GM21576 (cell line): ENCODE measurements around the gene METTL15.
"Not testable (repeated sequence)": the region's sequence is repeated elsewhere in the genome, so short reads cannot be mapped to it uniquely, and the experiment has no call there.

Source experiments
- ATAC-seq: cut with Tn5 transposase; IDR thresholded peaks from one replicate; pipeline ENCODE4 v1.9.1; 2021; ENCODE audit warnings: mild to moderate bottlenecking, moderate library complexity; ENCODE audit not compliant: unreplicated experiment

The METTL15 gene

GRCh38 chr11:28110108-28110820 is 2.1 kb downstream of the METTL15 start:
- ATAC-seq, result peak; percentile 42

GRCh38 chr11:28110821-28111200 is 2.6 kb downstream of the METTL15 start:
- ATAC-seq, result no peak

GRCh38 chr11:28114116-28114515 is 5.9 kb downstream of the METTL15 start:
- ATAC-seq, result no peak

GRCh38 chr11:28114731-28115130 is 6.5 kb downstream of the METTL15 start:
- no peak for ATAC-seq

GRCh38 chr11:28117712-28118111 is 9.5 kb downstream of the METTL15 start:
- no peak for ATAC-seq

- ATAC-seq, result no peak
Measured at GRCh38 chr11:28123151-28123581, 15.0 kb downstream of the METTL15 start.

DNA sequence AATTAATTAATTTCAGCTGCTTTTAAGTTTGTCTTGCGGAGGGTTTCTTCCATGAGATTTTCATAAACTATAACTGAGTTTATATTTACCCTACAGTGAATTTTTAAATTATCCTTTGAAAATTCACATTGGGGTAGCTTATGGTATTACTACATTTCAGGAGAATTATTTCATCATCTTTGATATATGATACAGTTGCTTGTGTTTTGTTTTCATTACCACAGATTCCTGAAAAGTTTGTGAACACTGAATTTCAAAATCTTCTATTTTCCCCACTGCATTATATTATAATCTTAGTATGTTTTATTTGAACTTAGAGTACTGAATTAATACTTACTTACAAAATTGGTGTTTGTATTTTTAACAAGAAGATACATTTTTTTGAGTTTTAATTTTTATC is 24.4 kb downstream of the METTL15 start:
- no peak for ATAC-seq

DNA sequence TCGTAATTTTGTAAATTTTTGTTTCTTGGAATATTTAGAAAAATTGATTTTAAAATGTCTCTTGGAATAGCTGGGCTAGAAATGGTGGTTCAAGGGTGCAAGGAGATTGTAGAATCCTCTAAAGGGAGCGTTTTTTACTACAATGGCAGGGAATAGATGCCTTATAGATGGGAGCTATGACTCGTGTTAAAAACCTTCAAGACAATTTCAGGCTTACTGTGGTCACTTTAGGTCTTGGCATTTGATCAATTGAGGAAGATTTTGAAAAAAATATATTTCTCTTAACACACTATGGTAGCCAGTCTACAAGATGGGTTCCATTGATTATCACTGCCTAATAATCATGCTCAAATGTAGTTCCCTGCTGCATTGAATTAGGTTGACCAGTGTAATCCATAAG is 25.0 kb downstream of the METTL15 start:
- ATAC-seq, result no peak

DNA sequence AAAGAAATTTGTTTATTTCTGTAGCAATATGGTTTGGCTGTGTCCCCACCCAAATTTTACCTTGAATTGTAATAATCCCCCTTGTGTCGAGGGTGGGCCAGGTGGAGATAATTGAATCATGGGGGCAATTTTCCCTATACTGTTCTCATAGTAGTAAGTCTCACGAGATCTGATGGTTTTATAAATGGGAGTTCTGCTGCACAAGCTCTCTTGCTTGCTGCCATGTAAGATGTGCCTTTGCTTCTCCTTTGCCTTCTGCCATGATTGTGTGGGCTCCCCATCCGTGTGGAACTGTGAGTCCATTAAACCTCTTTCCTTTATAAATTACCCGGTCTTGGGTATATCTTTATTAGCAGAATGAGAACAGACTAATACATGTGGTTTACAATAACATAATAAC is 28.0 kb downstream of the METTL15 start:
- not testable (repeated sequence) for ATAC-seq

DNA sequence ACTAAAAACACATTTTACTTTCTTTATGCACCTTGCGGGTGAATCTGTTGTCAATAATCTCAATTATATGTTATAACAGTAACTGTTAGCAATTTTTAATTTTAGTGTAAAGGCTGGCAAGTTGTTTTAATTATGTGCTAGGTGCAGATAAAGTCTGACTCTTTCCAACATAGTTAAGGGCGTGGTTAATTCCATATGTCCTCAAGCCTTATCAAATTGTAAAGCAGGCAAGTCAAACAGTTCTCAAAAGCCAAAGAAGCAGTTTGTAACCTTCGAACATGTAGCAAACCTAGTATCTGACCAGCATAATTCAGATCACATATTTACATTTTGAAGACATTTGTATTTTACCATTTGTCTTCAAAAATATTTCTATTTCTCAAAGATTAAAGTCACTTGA is 29.2 kb downstream of the METTL15 start:
- ATAC-seq, result no peak

DNA sequence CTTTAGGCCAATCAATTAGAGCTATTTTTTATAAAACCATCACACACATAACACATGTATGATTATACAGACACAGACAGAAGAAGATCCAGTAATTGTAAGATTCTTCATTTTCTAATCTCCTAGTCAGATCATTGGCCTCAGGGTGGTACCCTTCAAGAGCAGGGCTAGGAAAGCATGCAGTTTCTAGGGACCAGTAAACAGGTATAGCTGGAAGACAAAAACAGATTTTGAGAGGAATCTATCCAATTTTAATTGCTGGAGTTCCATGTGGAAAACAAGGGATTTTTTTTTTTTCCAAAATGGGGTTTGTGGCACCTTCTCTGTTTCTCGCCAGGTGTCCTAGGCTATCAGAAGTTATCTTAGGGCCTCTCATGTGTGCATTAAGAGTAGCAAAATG is 29.6 kb downstream of the METTL15 start:
- no peak for ATAC-seq

DNA sequence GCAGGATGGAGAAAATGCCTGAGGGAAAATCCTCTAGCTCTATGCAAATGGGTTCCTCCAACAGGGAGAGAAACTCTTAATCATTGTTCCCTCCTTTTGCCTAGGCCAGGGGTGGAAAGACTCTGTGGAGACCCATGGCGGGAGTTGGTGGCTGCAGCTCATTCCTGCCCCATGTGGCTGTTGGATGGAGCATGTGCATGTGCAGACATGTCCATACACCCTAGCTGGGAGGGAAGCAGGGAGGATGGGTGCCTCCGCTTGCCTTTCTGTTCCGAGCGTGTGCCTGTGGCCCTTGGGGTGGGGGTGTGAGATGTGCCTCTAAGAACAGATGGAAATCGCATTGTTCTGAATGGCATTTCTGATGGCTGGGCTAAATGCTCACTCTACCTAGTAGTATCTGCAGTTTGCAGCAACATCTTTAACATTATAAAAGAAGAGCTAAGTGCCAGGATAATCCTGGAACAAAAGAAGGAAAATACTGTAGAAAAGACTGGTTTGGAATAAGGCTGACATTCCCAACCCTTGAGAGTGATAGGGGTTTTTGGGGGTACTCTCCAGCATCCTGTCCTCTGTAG is 31.7 kb downstream of the METTL15 start:
- no peak for ATAC-seq

DNA sequence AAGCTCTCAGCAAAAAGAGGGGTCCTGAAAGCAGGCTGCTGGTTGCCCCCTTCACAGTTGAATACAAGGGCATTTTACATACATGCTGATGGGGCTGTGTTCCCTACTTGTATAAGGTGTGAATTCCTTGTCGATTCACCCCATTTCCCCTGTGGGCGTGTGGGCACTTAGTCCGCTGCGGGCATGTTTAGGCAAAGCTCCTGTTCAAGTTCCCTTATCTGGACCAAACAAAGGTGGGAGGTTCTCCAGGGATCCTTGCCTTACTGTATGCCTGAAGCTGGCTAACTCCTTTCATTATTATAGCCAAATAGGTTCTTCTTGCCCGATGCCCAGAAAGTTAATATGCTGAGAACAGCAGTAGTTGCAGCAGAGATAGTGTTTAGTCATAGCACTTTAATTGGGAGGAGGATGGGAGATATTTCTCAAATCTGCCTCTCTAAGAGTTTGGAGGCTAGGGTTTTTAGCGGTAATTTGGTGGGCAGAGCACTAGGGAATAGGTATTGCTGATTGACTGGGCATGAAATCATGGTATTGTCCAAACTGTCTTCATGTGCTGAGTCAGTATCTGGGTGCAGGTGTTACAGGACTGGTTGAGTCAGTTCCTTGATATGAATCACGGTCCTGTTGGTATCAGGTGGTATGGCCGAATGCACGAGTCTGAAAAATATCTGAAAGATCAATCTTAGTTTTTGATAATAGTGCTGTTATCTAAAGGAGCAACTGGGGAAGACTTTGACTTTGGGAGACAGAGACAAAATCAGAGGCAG is 32.7 kb downstream of the METTL15 start:
- ATAC-seq, result no peak

GRCh38 chr11:28142724-28143123 is 34.5 kb downstream of the METTL15 start:
- ATAC-seq, result no peak

DNA sequence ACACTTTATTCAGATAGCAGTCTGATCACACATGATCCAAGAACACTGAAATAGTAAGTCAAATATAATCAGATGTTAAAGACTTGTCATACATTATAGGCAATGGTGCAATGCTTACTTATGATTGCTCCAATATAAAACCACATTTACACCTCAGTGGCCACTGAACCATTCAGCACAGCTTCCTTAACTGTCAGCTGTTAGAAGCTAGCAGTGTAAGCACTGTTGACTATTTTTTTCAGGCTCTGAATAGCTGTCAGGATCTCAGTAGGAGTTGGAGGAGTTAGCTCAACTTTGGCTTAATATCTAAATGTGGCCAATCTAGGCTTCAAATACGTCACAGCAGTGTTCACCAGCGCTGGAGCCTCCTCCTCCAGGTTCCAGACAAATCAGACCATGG is 36.6 kb downstream of the METTL15 start:
- ATAC-seq, result no peak

DNA sequence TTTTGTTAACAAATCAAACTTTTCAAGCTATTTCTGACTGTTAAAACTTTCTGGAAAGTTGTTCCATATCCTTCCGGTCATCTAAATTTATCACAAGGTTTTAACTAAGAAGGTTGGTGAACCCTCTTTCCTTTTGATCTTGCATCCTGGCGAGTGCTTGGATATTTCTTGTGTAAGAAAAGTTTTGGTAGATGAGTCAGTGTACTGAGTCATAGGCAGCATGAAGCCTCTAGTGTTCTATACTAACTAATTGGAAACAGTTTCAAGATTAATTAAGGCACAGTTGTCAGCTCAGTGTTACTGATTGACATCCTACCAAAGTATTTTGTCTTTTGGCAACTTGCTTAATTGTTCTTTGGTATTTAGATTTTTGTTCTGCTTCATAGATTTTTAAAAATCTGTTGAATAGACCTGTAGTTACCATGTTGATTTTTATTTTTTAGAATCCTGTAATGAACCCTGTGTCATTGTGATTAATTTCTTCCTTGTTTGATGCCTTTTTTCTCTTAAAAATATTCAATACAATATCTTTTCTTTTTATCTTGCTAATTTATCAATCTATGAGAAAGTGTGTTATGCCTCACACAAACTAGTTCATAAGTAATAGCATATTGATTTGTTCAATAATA is 38.0 kb downstream of the METTL15 start:
- no peak for ATAC-seq

GRCh38 chr11:28152743-28153142 is 44.6 kb downstream of the METTL15 start:
- no peak for ATAC-seq

- ATAC-seq, result no peak
Measured at GRCh38 chr11:28153586-28153985, 45.4 kb downstream of the METTL15 start.

DNA sequence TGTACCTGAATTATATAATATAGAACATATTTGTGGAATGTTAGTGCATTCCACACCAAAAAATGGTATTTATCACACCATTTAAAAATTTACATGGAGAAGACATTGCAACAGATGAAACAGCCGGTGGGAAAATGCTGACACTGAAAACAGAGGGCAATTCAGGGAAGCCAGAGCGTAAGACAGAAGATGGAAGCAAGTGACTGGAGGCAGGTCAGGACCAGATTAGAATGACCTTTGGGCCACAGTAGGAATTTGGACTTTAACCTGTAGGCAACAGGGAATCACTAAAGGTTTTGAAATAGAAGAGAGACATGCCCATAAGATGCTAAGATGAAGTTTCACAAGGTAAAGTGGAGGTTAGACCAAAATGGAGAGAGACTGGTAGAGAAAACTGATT is 60.5 kb downstream of the METTL15 start:
- ATAC-seq, result no peak

DNA sequence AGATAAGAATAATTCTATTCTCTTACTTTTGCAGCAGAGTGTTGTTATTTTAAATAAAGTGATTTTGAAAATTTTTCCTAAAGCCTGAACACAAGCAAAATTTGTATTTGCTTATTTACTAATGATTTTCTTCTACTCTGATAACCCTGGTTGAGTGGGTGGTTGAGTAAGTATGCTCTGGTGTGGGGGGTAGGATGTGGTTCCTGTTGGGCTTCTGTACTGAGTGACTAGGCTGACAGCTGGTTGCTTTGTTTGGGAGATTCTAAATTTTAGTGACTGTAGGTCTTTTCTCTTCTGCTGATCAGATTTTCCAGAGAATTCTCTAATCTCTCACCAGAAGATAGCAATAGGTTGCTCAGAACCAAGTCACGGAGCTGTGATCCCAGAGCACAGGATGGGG is 61.6 kb downstream of the METTL15 start:
- ATAC-seq, result no peak

DNA sequence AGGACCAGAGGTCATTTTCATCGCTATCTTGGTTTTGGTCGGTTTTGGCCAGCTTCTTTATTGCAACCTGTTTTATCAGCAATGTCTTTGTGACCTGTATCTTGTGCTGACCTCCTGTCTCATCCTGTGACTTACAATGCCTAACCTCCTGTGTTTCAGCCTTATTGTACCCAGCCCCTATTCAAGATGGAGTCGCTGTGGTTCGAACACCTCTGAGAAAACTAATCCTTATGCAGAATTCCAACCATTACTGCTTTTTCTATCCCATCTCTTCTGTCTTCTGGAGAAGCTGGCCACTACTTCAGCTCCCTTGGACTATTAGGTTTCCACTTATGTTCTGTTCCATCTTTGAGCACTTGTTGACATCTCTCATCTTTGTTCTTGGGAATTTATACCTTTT is 62.6 kb downstream of the METTL15 start:
- no peak for ATAC-seq

DNA sequence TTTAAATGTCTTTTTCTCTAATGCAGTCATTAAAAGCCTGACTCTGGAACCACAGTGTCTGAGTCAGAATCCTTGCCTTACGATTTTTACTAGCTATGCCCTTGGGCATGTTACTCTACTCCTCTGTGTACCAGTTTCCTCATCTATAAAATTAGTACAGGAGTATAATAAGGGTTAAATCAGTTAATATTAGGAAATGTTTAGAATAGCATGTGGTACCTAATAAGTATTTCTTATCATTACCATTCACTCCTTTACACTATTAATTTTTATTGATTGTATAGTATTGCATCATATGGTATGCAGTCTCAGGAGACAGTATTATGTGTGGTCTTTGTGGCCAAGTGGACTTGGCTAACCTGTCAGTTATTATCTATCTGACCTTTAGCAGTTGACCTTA is 68.2 kb downstream of the METTL15 start:
- no peak for ATAC-seq
